Stimulated activated CD8-positive, alpha-beta memory T cell treated with anti-CD3 and anti-CD28 coated beads, Interleukin-2, amount 100 ng/mL, for 1 hour (primary cell): ENCODE results near the gene ACP4.

Experiments
- DNase-seq, 2 donors: peaks; one replicate each; pipeline ENCODE4 v3.0.0-alpha.2; 2020; ENCODE audit warnings: low read depth in 2 of 2

ACP4 gene

GRCh38 chr19:50823389-50824042 lies 33.3 kb downstream of the ACP4 start, which contains the start of gene KLK1:
KLK1 (minus strand) TSS chr19:50823787; CDS start chr19:50823748, 39 bp downstream.
- no peak for DNase-seq

DNA sequence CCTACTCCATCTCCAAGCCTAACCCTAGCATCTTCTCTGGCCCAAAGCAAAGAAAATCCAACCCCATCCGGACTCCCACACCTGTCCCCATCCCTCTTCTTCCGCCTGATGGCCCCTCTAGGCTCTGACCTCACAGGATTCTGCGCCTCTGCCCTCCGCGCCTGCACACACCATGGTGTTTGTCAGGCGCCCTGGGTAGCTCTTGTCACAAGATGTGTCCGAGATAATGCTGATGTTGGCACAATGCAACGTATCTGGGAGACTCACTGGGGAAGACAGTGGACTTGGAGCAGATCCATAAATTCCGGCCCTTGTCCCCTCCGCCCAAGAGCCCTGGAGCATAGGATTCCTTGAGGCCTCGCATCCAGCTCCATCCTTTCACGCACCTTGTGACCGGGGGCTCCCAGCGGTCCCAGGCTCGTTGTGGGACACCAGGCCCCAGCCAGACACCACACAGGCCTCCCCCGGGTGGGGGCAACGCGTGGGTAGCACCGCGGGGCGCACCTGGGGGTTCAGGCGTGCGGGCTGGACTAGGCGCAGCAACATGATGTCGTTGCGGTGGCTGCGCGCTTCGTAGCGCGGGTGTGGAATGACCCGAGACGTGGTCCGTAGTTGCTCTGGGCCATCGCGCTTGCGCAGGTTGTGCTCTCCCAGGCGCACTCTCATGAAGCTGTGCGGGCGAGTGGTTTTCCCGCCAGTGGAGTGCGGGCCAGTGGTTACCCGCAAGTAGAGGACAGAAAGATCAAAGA lies 36.5 kb downstream of the ACP4 start:
- DNase-seq: no peak

- DNase-seq: no peak
Measured at GRCh38 chr19:50827476-50827875, 37.3 kb downstream of the ACP4 start.

GRCh38 chr19:50829801-50830200 lies 39.6 kb downstream of the ACP4 start:
- no peak for DNase-seq

GRCh38 chr19:50830266-50831025 lies 40.2 kb downstream of the ACP4 start:
- DNase-seq: no peak

DNA sequence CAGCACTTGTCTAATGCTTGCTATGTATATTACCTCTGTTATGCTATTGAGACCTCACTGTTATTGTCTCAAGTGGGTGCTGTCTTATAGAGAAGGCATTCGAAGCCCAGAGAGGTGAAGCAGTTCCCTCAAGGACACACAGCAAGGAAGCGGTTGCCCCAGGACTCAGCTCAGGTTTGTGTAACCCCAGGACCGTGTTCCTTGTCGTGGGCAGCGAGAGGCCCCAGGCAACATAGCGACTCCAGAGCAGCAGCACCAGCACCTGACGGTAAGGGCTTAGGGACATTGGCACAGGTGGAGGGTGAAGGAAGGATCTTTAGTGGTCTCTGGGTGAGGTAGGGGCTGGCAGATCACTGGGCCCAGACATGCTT lies 40.8 kb downstream of the ACP4 start:
- no peak for DNase-seq

GRCh38 chr19:50832666-50833065 lies 42.5 kb downstream of the ACP4 start:
- DNase-seq: no peak

DNA sequence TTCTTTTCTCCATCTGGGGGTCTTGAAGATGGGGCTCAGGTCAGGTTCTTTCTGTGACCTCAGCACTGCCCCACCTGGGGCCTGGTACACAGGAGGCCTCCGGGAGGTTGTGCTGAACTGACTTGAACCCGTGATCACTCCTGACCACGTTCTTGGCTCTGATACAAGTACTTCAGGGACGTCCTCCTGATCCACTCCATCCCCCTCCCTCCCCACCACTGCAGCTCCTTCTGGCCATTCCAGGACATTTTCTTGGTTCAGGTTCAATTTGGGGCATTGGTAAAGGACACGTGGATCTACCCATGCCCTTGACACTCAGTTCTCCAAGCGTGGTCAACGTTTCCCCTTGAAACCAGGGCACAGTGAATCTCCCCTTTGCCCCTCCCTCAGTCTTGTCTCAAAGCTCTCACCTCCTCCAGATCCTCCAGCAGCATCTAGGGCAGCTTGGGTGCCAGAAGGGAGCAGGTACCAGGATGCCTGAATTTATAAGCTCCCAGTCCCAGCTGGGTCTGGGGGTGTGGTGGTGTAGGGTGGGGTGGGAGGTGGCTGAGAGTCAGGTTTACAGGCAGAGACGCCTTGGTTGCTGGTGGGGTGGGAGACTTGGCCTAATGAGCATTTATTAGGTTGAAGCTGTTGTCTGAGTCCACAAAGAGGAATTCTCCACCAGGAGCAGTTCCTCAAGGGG lies 43.0 kb downstream of the ACP4 start, which contains the start of gene KLK15:
KLK15 (minus strand) TSS at position 458 of the 685 bp plus-strand sequence. CDS start 2,082 bp downstream, outside the sequence.
- no peak for DNase-seq

DNA sequence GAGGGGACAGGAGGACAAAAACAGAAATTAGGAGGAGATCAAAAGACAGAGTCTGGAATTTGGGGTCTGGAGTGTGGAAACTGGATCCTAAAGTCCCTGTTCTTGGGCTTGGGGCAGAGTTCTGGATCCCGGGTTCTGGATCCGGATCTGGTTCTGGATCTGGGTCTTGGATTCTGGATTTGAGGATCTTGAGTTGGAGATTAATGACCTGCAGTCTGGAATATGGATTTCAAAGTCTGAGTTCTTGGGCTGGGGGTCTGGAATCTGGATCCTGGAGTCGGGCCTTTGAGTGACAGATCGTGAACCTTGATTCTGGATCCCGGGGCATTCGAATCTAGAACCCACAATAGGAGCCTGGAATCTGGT lies 43.6 kb downstream of the ACP4 start:
- DNase-seq: no peak

- DNase-seq: no peak
Measured at GRCh38 chr19:50835103-50835784, 45.0 kb downstream of the ACP4 start.

- DNase-seq: peak; percentile 17 to 34
Measured at GRCh38 chr19:50835785-50836542, 45.7 kb downstream of the ACP4 start.

DNA sequence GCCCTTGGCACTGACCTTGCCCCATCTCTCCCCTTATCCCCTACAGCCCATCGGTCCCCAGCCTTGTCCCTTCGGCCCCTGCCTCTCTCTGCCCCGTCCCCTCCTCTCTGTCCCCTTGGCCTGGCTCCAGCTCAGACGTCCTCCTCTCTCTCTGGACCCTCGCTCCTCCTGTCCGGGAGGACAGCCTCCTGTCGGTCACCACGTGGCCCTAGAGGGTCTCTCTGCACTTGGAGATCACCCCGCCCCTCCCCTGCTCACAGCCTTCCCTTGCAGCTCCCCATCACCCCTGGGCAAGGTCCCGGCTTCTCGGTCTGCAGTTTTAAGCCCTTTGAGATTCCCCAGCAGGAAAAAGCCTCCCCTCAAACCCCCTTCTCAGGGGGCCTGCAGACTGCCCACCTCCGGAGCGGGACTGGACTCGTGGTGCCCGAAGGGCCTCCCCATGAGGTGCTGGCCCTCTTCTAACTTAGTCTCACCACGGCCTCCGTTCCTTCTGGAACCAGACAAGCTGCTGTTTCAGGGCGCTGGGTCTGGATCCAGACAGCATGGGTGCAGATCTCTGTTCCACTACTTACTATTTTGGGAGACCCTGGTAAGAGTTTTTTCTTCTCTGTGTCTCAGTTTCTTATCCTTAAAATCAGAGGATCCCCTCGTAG lies 46.5 kb downstream of the ACP4 start:
- DNase-seq: no peak

DNA sequence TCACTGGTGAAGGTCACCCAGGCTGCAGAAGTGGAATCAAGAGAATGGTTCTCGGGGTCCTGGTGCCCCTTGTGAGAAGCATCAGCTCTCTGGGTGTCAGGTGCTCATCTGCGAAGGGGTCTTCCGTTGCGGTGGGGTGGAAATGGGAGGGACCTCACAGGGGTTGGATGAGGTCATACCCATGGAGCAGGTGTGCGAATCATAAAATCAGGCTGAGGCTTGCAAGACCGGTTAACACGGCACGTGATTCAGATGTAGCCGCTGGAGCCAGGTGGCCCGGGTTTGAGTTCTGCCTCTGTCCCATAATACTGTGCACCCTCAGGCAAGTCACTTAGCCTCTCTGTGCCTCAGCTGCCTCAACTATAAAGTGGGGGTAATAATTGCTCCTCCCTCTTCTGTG lies 47.1 kb downstream of the ACP4 start:
- DNase-seq: no peak

DNA sequence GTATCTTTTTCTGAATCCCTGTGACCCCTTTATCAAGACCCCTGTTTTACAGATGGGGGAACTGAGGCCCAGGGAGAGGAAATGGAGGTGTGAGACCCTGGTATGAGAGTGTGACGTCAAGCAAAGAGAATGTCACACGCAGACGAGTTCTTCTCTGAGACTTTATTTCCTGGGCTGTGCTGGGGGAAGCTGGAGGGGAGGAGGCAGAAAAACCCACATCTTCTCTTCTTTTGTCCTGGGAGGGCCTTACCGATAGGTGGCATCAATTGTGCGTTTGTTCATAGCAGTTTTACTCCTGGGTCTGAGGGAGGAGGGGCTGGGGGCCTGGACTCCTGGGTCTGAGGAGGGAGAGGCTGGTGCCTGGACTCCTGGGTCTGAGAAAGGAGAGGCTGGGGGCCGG lies 48.0 kb downstream of the ACP4 start:
- DNase-seq: no peak

GRCh38 chr19:50839712-50840655 lies 49.8 kb downstream of the ACP4 start:
- no peak for DNase-seq

DNA sequence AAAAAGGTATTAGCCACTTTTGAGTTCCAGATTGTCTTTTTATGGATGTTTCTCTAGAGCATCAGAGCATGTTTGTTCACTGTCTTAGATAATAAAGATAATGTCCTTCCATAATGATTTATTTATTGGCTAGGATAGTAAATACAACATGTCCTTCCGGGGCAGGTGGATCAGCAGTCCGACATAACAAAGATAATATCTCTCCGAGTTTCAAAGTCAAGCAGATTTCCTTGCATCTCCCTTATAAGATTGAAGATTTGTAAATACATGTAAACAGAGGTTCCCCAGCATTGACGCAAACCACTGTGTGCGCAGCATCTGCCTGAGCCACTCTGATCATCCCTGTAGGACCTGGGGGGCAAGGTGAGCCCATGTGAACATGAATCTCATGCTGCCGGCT lies 51.9 kb downstream of the ACP4 start:
- no peak for DNase-seq

- no peak for DNase-seq
Measured at GRCh38 chr19:50843205-50843604, 53.0 kb downstream of the ACP4 start.

DNA sequence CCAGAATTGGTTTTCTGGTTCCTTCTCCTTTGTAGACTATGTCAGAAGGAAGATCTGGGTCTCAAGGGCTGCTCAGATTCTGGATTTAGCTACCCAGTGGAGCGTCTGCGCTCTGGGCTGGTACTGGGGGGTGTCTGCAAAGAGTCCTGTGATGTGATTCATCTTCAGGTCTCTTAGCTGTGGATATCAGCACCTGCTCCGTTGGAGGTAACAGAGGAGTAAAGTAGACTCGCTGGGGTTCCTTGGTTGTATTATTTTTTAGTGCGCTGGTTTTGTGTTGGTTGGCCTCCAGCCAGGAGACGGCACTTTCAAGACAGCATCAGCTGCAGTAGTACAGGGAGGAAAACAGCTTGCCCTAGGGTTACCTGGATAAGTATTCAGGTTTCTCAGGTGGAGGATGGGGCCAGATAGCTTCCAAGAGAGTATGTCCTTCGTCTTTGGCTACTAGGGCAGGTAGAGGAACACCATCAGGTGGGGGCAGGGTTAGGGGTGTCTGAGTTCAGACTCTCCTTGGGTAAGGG lies 53.5 kb downstream of the ACP4 start:
- DNase-seq: no peak
